GM08714 (cell line): Measurements from ENCODE around the gene OR56B1.

Experiments used
- H3K4me3 ChIP-seq: fragments of 200-500 bp; sonication (Bioruptor generic); 2 replicates; pipeline ENCODE4 v1.5.1; 2014; ENCODE audit warnings: mild to moderate bottlenecking, low read length, inconsistent platforms
- ZNF274 ChIP-seq: IDR thresholded peaks from 2 replicates; pipeline ENCODE4 v1.6.1; 2012; ENCODE audit warnings: mild to moderate bottlenecking, low read depth, low read length

Gene OR56B1

GRCh38 chr11:5767056-5767455, 30.8 kb downstream of the OR56B1 start:
- H3K4me3 ChIP-seq = no peak overlapping the region
- TF ChIP-seq ZNF274 = no peak

DNA sequence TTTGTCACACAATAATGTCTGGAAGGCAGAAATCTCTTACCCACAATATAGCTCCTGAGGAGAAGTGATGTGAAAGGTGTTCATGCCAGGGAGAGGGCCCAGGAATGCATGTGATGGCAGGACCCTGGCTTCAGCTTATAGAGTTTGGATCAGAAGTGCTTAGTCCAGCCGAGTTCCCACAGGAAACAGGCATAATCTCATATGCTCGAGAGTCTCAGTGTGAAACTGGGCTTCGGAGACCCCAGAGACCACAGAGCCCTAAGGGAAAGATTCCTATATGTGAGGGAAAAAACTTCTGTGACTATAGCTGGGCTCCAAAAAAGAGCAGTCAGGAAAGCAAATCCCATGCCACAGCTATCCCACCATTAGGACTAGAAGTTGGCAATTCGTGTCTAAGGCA, 47.0 kb downstream of the OR56B1 start, which contains the start of gene OR52N5:
Gene OR52N5 (minus strand): TSS at position 101 of the 400 bp plus-strand sequence. CDS start 4,721 bp downstream, outside the sequence.
- TF ChIP-seq ZNF274 = no peak
- no peak within 1 kb of the TSS for H3K4me3 ChIP-seq
